H1 (cell line): ENCODE measurements around the gene MARK3. TPM values are rescaled to one million over a fixed set of nuclear protein-coding genes. Genes with fewer than 3 reads are reported as not detected.

Source experiments
- CHD2 ChIP-seq: IDR thresholded peaks from 2 replicates; pipeline ENCODE4 v1.6.1; 2012; ENCODE audit warnings: low read length, improper control_type of control experiment
- CHD7 ChIP-seq: fragments of 300-600 bp; sonication (generic); IDR thresholded peaks from 2 replicates; pipeline ENCODE4 v1.7.1; 2012; ENCODE audit warnings: low read length, moderate library complexity, mild to moderate bottlenecking, inconsistent platforms; ENCODE audit not compliant: insufficient replicate concordance
- CTCF ChIP-seq, 3 experiments: IDR thresholded peaks; 1 replicate in 2 of 3; 2 replicates in 1 of 3; pipeline versions ENCODE4 v1.5.1 to v1.6.1; 2011; ENCODE audit warnings: low read length in 3 of 3, mild to moderate bottlenecking in 3 of 3, inconsistent platforms in 2 of 3, low read depth in 1 of 3, moderate library complexity in 1 of 3; ENCODE audit not compliant: insufficient read depth in 1 of 3; ENCODE audit errors: control extremely low read depth in 1 of 3
- FOSL1 ChIP-seq: IDR thresholded peaks from 2 replicates; pipeline ENCODE4 v1.6.1; 2011; ENCODE audit warnings: mild to moderate bottlenecking, low read depth, low read length, moderate library complexity; ENCODE audit not compliant: insufficient read depth
- MAFK ChIP-seq: IDR thresholded peaks from 2 replicates; pipeline ENCODE4 v1.6.1; 2012; ENCODE audit warnings: low read depth, mild to moderate bottlenecking, improper control_type of control experiment, low read length
- NRF1 ChIP-seq: IDR thresholded peaks from 2 replicates; pipeline ENCODE4 v1.6.1; 2011; ENCODE audit warnings: mild to moderate bottlenecking, low read depth, low read length, improper control_type of control experiment
- SP2 ChIP-seq: IDR thresholded peaks from 2 replicates; pipeline ENCODE4 v1.6.1; 2012; ENCODE audit warnings: mild to moderate bottlenecking, low read length, inconsistent platforms
- TAF7 ChIP-seq: optimal IDR thresholded peaks from 2 replicates; pipeline ENCODE3; 2011; ENCODE audit warnings: low read depth, mild to moderate bottlenecking, inconsistent platforms, low read length, moderate library complexity, borderline replicate concordance
- TBP ChIP-seq: IDR thresholded peaks from 2 replicates; pipeline ENCODE4 v1.6.1; 2011; ENCODE audit warnings: low read depth, low read length, improper control_type of control experiment
- polyA plus RNA-seq, 7 experiments: library from polyadenylated mRNA; depleted of rRNA in 3 of 7; stranded (reverse) in 5 of 7; unstranded in 2 of 7; fragments of >200 nt in 5 of 7; fragments of 200-250 nt in 2 of 7; gene quantifications; 1 replicate in 5 of 7; 2 replicates in 1 of 7; 4 replicates in 1 of 7; pipeline versions ENCODE4 v1.2.1 to v1.2.3, GENCODE V29; 2011 to 2013; ENCODE audit warnings: missing spikeins in 2 of 7, mixed read lengths in 2 of 7
- total RNA-seq: library from RNA; stranded (reverse); fragmentation: NEBNext Ultra II Directional; extraction: Animal tissue kit (Norgen Biotek cat#: 25700); gene quantifications from 2 replicates; pipeline ENCODE4 v1.2.1, GENCODE V29; 2021

The MARK3 gene
- total and polyA plus RNA-seq, 2 of the 8 experiments (the other 6 are each of a cell fraction or from before 2014, with no cell fraction given): 39.4 to 76.9 TPM

GRCh38 chr14:103521951-103522563, 136.8 kb downstream of the MARK3 start (continued):
- TF ChIP-seq CHD7 (no peak), TAF7 (no peak), NRF1 (peak; percentile 18; the same call in 1 of the 2 replicates), TBP (no peak), SP2 (no peak), FOSL1 (no peak), CTCF (IDR thresholded peaks at IDR 0.05; ENCODE audit: control extremely low read depth in 1 of 3, insufficient read depth in 1 of 3, low read depth in 1 of 3, low read length in 3 of 3) (no peak), MAFK (no peak), CHD2 (no peak)
